GM19468 (cell line): Measurements from ENCODE around the gene RILPL2.
"Not testable (repeated sequence)": the region's sequence is repeated elsewhere in the genome, so short reads cannot be mapped to it uniquely, and the experiment has no call there.

Source experiments
- ATAC-seq: cut with Tn5 transposase; IDR thresholded peaks from one replicate; pipeline ENCODE4 v1.9.1; 2021; ENCODE audit warnings: mild to moderate bottlenecking, moderate library complexity, moderate number of reproducible peaks; ENCODE audit not compliant: unreplicated experiment; ENCODE audit errors: extremely low read depth

The RILPL2 gene

GRCh38 chr12:123387508-123388176 lies 48.8 kb downstream of the RILPL2 start:
- ATAC-seq, result no peak

DNA sequence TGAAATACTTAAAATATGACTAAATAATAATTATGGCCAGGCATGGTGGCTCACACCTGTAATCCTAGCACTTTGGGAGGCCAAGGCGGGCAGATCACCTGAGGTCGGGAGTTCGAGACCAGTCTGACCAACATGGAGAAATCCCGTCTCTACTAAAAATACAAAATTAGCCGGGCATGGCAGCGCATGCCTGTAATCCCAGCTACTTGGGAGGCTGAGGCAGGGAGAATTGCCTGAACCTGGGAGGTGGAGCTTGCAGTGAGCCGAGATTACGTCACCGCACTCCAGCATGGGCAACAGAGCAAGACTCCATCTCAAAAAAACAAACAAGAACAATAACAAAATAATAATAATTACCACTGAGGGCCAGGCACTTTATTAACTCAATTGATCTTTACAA lies 50.9 kb downstream of the RILPL2 start:
- not testable (repeated sequence) for ATAC-seq

- ATAC-seq, result no peak
These were observed 51.5 kb downstream of the RILPL2 start for GRCh38 chr12:123384994-123385376.

GRCh38 chr12:123384318-123384993 lies 52.0 kb downstream of the RILPL2 start:
- ATAC-seq, result no peak

GRCh38 chr12:123382684-123383083 lies 53.8 kb downstream of the RILPL2 start:
- ATAC-seq, result no peak

DNA sequence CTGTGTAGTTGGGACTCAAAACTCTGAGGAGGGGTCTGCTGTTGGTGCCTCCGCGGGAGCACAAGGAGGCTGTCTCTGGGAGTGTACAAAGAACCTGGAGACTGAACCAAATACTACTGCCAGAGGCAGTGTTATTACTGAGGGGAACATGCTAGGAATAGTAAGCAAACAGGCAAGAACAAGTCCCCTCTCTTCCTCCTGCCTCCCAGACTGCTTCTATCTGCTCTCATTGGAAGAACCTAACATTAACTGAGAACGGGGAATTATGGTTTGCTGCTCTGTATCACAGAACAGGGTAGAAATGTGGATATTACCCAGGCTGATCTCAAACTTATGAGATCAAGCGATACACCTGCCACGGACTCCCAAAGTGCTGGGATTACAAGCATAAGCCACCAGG lies 57.1 kb downstream of the RILPL2 start:
- ATAC-seq, result no peak

DNA sequence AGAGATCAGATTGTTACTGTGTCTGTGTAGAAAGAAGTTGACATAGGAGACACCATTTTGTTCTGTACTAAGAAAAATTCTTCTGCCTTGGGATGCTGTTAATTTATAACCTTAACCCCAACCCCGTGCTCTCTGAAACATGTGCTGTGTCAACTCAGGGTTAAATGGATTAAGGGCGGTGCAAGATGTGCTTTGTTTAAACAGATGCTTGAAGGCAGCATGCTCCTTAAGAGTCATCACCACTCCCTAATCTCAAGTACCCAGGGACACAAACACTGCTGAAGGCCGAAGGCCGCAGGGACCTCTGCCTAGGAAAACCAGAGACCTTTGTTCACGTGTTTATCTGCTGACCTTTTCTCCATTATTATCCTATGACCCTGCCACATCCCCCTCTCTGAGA lies 64.1 kb downstream of the RILPL2 start:
- ATAC-seq, result not testable (repeated sequence)

GRCh38 chr12:123371667-123372368 lies 64.7 kb downstream of the RILPL2 start:
- not testable (repeated sequence) for ATAC-seq

GRCh38 chr12:123369229-123369628 lies 67.3 kb downstream of the RILPL2 start:
- no peak for ATAC-seq

- ATAC-seq, result not testable (repeated sequence)
These were observed 68.1 kb downstream of the RILPL2 start for GRCh38 chr12:123368431-123368830.

GRCh38 chr12:123367511-123367910 lies 69.0 kb downstream of the RILPL2 start:
- ATAC-seq, result no peak
